ENCODE data around the gene RPS29.
"Not testable (repeated sequence)": the region's sequence is repeated elsewhere in the genome, so short reads cannot be mapped to it uniquely, and the experiment has no call there.

Gene RPS29

DNA sequence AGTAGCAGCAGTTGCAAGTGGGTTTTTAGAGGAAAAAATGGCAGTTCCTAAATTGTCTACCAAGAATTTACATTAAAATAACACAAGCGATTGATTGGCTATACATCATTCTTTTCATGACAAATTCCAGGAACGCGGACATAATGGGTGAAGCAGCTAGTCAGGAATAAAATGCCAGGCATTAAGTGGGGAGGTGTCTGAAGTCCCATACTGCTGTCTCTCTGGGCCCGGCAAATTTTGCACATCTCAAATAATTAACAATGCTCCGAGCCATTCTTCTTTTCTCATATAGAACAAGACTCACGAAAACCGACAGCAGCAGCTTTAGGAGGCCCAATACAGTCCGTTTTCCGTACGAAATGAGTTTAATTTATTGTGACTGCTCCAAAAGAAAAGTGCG is 33.5 kb upstream of the RPS29 start:
- peaks cover 8% of the 10 kb centered on the region for H3K36me3 ChIP-seq (ENCODE audit: insufficient read depth, low read length)
- peak overlapping the region; percentile 97 for H3K27ac ChIP-seq (ENCODE audit: low read depth, low read length)
- H3K9ac ChIP-seq (ENCODE audit: low read length): peak overlapping the region; percentile 99
- peak overlapping the region; percentile 92 to 99 for H3K4me3 ChIP-seq (ENCODE audit: low read depth in 1 of 2, low read length in 2 of 2)
- H3K9me3 ChIP-seq (ENCODE audit: low read length): no peaks in the 10 kb centered on the region
- no peaks in the 10 kb centered on the region for H3K27me3 ChIP-seq (ENCODE audit: control insufficient read depth in 1 of 2, insufficient read depth in 2 of 2, low read length in 2 of 2)
- peaks cover 29% of the 10 kb centered on the region for H3K4me1 ChIP-seq (ENCODE audit: insufficient read depth, low read length)

DNA sequence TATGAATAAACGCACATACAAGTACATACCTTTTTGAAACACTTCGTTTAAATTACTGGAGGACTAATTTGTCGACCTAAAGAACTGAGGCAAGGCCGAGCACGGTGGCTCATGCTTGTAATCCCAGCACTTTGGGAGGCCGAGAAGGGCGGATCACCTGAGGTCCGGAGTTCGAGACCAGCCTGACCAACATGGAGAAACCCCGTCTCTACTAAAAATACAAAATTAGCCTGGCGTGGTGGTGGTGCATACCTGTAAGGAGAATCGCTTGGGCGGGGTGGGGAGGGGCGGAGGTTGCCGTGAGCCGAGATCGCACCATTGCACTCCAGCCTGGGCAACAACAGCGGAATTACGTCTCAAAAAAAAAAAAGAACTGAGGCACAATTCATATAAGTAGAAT is 33.1 kb upstream of the RPS29 start:
- not testable (repeated sequence) for H3K9me3 ChIP-seq (ENCODE audit: low read length); H3K27me3 ChIP-seq (ENCODE audit: control insufficient read depth in 1 of 2, insufficient read depth in 2 of 2, low read length in 2 of 2); H3K36me3 ChIP-seq (ENCODE audit: insufficient read depth, low read length)
- H3K27ac ChIP-seq (ENCODE audit: low read depth, low read length): peak overlapping the region; percentile 97
- H3K9ac ChIP-seq (ENCODE audit: low read length): peak overlapping the region; percentile 99
- peak overlapping the region; percentile 92 to 99 for H3K4me3 ChIP-seq (ENCODE audit: low read depth in 1 of 2, low read length in 2 of 2)
- peaks cover 29% of the 10 kb centered on the region for H3K4me1 ChIP-seq (ENCODE audit: insufficient read depth, low read length)

DNA sequence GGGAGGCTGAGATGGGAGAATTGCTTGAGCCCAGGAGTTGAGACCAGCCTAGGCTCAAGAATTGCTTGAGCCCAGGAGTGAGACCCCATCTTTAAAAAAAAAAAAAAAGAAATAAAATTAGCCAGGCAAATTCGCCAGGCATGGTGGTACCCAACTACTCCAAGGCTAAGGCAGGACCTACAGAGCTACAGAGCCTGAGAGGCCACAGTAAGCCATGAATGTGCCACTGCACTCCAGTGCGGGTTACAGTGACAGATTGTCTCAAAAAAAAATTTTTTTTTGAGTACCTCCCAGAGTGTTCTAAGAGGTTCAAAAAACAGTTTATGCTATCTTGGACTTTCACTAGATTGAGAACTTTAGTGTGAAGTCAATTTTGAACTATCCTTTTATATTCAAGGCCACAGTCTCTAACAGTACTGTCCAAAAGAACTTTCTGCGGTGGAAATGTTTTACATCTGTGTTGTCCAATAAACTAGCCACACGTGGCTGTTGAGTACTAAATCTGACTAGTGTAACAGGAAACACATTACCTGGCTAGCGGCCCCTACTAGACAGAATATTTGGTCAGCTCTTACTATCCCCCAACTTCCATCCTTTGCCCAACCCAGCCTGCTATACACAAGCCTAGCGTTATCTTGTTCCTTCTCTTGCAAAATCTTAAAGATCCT is 31.8 kb upstream of the RPS29 start:
- H3K9ac ChIP-seq (ENCODE audit: low read length): no peak overlapping the region
- H3K36me3 ChIP-seq (ENCODE audit: insufficient read depth, low read length): peaks cover 8% of the 10 kb centered on the region
- peaks cover 27% of the 10 kb centered on the region for H3K4me1 ChIP-seq (ENCODE audit: insufficient read depth, low read length)
- no peaks in the 10 kb centered on the region for H3K9me3 ChIP-seq (ENCODE audit: low read length)
- H3K27ac ChIP-seq (ENCODE audit: low read depth, low read length): no peak overlapping the region
- H3K27me3 ChIP-seq (ENCODE audit: control insufficient read depth in 1 of 2, insufficient read depth in 2 of 2, low read length in 2 of 2): no peaks in the 10 kb centered on the region
- no peak overlapping the region for H3K4me3 ChIP-seq (ENCODE audit: low read depth in 1 of 2, low read length in 2 of 2)

DNA sequence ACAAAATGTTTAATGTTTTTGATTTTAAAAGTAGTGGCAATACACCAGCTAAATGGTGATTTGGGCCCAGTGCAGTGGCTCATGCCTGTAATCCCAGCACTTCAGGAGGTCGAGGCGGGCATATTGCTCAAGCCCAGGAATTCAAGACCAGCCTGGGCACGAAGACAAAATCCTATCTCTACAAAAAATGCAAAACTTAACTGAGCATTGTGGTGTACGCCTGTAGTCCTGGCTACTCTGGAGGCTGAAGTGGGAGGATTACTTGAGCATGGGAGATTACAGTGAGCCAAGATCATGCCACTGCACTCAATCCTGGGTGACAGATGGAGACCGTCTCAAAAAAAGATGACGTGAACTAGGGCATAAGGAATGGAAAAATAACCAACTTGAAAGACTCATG is 29.6 kb upstream of the RPS29 start:
- no peak overlapping the region for H3K27ac ChIP-seq (ENCODE audit: low read depth, low read length)
- H3K9ac ChIP-seq (ENCODE audit: low read length): no peak overlapping the region
- H3K4me3 ChIP-seq (ENCODE audit: low read depth in 1 of 2, low read length in 2 of 2): no peak overlapping the region
- peaks cover 10% of the 10 kb centered on the region for H3K4me1 ChIP-seq (ENCODE audit: insufficient read depth, low read length)
- H3K9me3 ChIP-seq (ENCODE audit: low read length): no peaks in the 10 kb centered on the region
- H3K27me3 ChIP-seq (ENCODE audit: control insufficient read depth in 1 of 2, insufficient read depth in 2 of 2, low read length in 2 of 2): no peaks in the 10 kb centered on the region
- peaks cover 8% of the 10 kb centered on the region for H3K36me3 ChIP-seq (ENCODE audit: insufficient read depth, low read length)

DNA sequence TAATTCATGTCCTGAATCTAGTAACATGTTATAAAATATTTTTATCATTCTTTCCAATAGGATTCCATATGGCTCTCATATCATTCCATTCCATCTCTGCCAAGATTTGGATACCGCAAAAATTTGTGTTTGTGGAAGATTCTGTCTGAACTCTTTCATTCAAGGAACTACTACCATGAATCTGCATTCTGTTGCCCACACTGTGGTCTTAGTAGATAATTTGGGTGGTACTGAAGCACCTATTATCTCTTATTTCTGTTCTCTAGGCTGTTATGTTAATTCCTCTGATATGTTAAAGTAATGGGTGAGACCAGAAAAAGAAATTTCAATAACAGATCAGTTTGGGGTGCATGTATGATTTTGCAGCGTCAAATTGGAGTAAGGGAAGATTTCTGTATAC is 28.0 kb upstream of the RPS29 start:
- Histone ChIP-seq H3K27ac (ENCODE audit: low read depth, low read length) (no peak overlapping the region), H3K9me3 (ENCODE audit: low read length) (no peaks in the 10 kb centered on the region), H3K4me1 (ENCODE audit: insufficient read depth, low read length) (peaks cover 3% of the 10 kb centered on the region), H3K4me3 (ENCODE audit: low read depth in 1 of 2, low read length in 2 of 2) (no peak overlapping the region), H3K36me3 (ENCODE audit: insufficient read depth, low read length) (peaks cover 8% of the 10 kb centered on the region), H3K9ac (ENCODE audit: low read length) (no peak overlapping the region), H3K27me3 (ENCODE audit: control insufficient read depth in 1 of 2, insufficient read depth in 2 of 2, low read length in 2 of 2) (no peaks in the 10 kb centered on the region)

DNA sequence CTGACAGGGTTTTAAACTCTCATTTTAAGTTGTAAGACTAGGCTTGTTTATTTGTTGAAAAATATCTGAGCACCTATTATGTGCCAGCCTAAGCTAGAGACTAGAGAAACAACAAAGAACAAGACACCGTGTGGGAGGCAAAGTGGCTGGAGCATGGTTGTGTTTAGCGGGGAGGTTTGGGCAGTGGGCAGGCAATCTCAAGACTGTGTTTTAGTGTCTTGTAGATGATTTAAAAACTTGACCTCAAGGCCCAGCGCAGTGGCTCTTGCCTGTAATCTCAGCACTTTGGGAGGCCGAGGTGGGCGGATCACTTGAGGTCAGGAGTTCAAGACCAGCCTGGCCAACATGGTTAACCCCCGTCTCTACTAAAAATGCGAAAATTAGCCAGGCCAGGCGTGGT is 26.5 kb upstream of the RPS29 start:
- Histone ChIP-seq H3K4me3 (ENCODE audit: low read depth in 1 of 2, low read length in 2 of 2) (no peak overlapping the region), H3K27me3 (ENCODE audit: control insufficient read depth in 1 of 2, insufficient read depth in 2 of 2, low read length in 2 of 2) (no peaks in the 10 kb centered on the region), H3K9me3 (ENCODE audit: low read length) (no peaks in the 10 kb centered on the region), H3K27ac (ENCODE audit: low read depth, low read length) (no peak overlapping the region), H3K9ac (ENCODE audit: low read length) (no peak overlapping the region), H3K4me1 (ENCODE audit: insufficient read depth, low read length) (no peaks in the 10 kb centered on the region), H3K36me3 (ENCODE audit: insufficient read depth, low read length) (no peaks in the 10 kb centered on the region)

DNA sequence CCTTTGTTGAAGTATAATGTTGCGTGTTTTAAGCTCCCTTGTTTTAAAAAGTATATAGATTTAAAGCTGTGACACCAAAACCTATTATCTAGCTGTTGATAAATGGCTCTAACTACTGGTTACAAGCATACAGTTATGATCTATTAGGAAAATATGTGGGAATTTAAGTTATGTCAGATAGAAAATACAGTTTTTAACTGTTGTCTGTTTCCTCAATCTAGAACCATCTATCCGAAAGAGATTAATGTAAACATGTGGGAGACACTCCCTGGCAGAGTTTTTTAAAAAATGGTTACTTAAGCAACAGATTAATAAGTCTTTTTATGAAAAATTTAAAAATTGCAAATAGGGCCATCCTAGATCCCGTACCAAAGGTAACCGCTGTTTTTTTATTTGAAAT is 26.1 kb upstream of the RPS29 start:
- Histone ChIP-seq H3K4me1 (ENCODE audit: insufficient read depth, low read length) (no peaks in the 10 kb centered on the region), H3K9me3 (ENCODE audit: low read length) (no peaks in the 10 kb centered on the region), H3K27ac (ENCODE audit: low read depth, low read length) (no peak overlapping the region), H3K27me3 (ENCODE audit: control insufficient read depth in 1 of 2, insufficient read depth in 2 of 2, low read length in 2 of 2) (no peaks in the 10 kb centered on the region), H3K9ac (ENCODE audit: low read length) (no peak overlapping the region), H3K36me3 (ENCODE audit: insufficient read depth, low read length) (no peaks in the 10 kb centered on the region), H3K4me3 (ENCODE audit: low read depth in 1 of 2, low read length in 2 of 2) (no peak overlapping the region)

DNA sequence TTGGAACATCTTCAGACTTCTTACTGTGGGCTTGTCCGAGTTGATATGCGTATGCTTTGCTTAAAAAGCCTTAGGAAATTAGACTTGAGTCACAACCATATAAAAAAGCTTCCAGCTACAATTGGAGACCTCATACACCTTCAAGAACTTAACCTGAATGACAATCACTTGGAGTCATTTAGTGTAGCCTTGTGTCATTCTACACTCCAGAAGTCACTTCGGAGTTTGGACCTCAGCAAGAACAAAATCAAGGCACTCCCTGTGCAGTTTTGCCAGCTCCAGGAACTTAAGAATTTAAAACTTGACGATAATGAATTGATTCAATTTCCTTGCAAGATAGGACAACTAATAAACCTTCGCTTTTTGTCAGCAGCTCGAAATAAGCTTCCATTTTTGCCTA is 21.4 kb upstream of the RPS29 start:
- Histone ChIP-seq H3K9ac (ENCODE audit: low read length) (no peak overlapping the region), H3K27me3 (ENCODE audit: control insufficient read depth in 1 of 2, insufficient read depth in 2 of 2, low read length in 2 of 2) (no peaks in the 10 kb centered on the region), H3K27ac (ENCODE audit: low read depth, low read length) (no peak overlapping the region), H3K4me3 (ENCODE audit: low read depth in 1 of 2, low read length in 2 of 2) (no peak overlapping the region), H3K36me3 (ENCODE audit: insufficient read depth, low read length) (no peaks in the 10 kb centered on the region), H3K4me1 (ENCODE audit: insufficient read depth, low read length) (no peaks in the 10 kb centered on the region), H3K9me3 (ENCODE audit: low read length) (no peaks in the 10 kb centered on the region)

DNA sequence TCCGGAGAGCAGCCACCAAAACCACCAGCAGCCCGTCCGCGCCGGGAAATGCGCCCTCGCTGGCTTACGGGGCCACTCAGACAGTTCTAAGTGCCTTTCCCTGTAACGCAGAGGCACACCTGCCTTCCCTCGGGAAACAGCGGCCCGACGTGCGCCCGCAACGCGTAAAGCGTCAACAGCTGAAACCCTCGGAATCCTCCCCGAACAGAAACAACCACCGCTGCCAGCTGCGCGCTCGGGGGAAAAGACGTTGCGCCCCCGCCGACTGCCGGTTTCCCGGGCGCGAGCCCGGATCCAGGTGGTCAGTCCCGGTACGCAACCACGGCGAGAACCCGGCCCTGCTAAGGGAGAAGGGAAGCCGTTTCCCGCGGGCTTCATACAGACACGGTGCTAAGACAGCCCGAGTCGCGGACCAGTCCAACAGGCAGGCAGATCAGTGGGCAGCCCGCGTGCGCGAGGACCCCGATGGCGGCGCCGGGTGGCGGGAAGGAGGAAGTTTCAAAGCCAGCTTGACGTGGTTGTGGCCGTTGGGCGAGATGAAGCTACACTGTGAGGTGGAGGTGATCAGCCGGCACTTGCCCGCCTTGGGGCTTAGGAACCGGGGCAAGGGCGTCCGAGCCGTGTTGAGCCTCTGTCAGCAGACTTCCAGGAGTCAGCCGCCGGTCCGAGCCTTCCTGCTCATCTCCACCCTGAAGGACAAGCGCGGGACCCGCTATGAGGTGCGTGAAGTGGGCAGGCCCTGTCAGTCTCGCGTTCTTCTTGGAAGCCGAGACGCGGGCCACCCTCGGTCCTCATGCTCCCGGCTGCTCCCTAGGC is 12.5 kb upstream of the RPS29 start, which contains the start of gene LRR1:
Gene LRR1 (plus strand): TSS at position 456 of the 816 bp plus-strand sequence. CDS start 81 bp downstream, at position 537.
- peaks cover 8% of the 10 kb centered on the region for H3K4me1 ChIP-seq (ENCODE audit: insufficient read depth, low read length)
- peak within 1 kb of the TSS; percentile 75 to 86 for H3K4me3 ChIP-seq (ENCODE audit: low read depth in 1 of 2, low read length in 2 of 2)
- H3K27ac ChIP-seq (ENCODE audit: low read depth, low read length): peak within 1 kb of the TSS; percentile 97

DNA sequence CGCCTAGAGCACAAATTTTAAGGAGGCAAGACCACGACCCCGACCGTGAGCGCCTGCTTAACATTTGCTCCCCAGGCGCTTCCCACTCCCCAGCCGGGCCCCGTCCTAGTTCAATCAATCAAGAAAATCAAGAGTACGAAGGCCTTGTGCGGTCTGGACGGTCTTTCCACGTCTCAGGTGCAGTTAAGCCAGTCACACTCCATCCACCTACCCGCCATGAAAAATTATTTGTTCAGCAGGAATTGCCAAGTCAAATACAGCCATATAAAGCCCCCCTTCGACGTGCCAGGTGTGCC is 12.0 kb upstream of the RPS29 start:
- Histone ChIP-seq H3K4me3 (ENCODE audit: low read depth in 1 of 2, low read length in 2 of 2) (peak overlapping the region; percentile 75 to 86), H3K27ac (ENCODE audit: low read depth, low read length) (peak overlapping the region; percentile 97), H3K4me1 (ENCODE audit: insufficient read depth, low read length) (peaks cover 8% of the 10 kb centered on the region), H3K9ac (ENCODE audit: low read length) (peak overlapping the region; percentile 97), H3K27me3 (ENCODE audit: control insufficient read depth in 1 of 2, insufficient read depth in 2 of 2, low read length in 2 of 2) (no peaks in the 10 kb centered on the region), H3K36me3 (ENCODE audit: insufficient read depth, low read length) (no peaks in the 10 kb centered on the region), H3K9me3 (ENCODE audit: low read length) (no peaks in the 10 kb centered on the region)

More for the DNA sequence above, 12.5 kb upstream of the RPS29 start, which contains the start of gene LRR1:
- H3K27me3 ChIP-seq (ENCODE audit: control insufficient read depth in 1 of 2, insufficient read depth in 2 of 2, low read length in 2 of 2): no peaks in the 10 kb centered on the region
- no peaks in the 10 kb centered on the region for H3K9me3 ChIP-seq (ENCODE audit: low read length)
- peak within 1 kb of the TSS; percentile 97 for H3K9ac ChIP-seq (ENCODE audit: low read length)
- no peaks in the 10 kb centered on the region for H3K36me3 ChIP-seq (ENCODE audit: insufficient read depth, low read length)

DNA sequence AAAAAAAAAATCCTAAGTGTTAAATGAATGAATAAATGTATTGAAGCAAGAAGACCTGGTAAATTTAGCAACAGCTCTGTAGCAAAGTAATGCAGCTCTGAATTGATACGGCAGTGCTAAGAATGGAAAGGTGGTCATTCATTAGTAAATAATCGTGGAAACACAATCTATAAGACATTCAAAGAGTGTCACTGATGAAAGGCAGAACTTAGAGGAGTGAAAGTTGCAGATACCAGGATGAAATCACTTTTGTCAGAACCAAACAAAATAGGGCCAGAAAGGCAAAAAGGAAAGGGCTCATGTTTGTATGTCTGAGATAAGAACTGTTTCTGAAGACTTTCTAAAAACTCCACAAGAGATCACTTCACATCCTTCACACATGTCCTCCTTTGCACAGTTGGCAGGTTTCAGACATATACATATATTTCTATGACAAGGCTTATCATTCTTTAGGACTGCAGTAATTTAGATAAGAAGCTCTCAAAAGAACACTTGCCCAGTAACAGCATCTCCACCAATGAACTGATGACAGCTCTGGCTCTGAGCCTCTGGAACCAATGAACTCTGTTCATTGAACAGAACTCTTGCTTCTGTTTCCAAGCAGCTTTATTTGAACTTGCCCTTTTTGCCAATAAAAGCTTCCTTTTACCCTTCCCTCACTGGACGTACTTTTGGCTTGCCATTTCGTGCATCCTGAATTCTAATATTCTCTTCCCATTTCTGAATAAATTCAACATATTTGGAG is 8.3 kb upstream of the RPS29 start:
- Histone ChIP-seq H3K27me3 (ENCODE audit: control insufficient read depth in 1 of 2, insufficient read depth in 2 of 2, low read length in 2 of 2) (no peaks in the 10 kb centered on the region), H3K36me3 (ENCODE audit: insufficient read depth, low read length) (no peaks in the 10 kb centered on the region), H3K9ac (ENCODE audit: low read length) (no peak overlapping the region), H3K9me3 (ENCODE audit: low read length) (no peaks in the 10 kb centered on the region), H3K27ac (ENCODE audit: low read depth, low read length) (no peak overlapping the region), H3K4me1 (ENCODE audit: insufficient read depth, low read length) (peaks cover 8% of the 10 kb centered on the region), H3K4me3 (ENCODE audit: low read depth in 1 of 2, low read length in 2 of 2) (no peak overlapping the region)
